Ovary (tissue), 9 donors: ENCODE data around the gene CHAC1. TPM values are rescaled to one million over a fixed set of nuclear protein-coding genes. Genes with fewer than 3 reads are reported as not detected.

Experiments
- DNase-seq, 5 donors: peaks; one replicate each; pipeline ENCODE4 v3.0.0-alpha.2; 2019 to 2020
- H3K27ac ChIP-seq, 2 donors: fragments of 200-600 bp; one replicate each; pipeline versions ENCODE4 v1.5.1 to v1.8.0; 2019 to 2022
- H3K27me3 ChIP-seq: fragments of 200-600 bp; one replicate; pipeline ENCODE4 v1.8.0; 2022
- H3K36me3 ChIP-seq: fragments of 200-600 bp; sonication (generic); one replicate; pipeline ENCODE4 v1.5.1; 2019
- H3K4me1 ChIP-seq: one replicate; pipeline ENCODE4 v1.8.1; 2013; ENCODE audit warnings: mild to moderate bottlenecking, moderate library complexity; ENCODE audit not compliant: insufficient read depth
- H3K4me3 ChIP-seq: fragments of 200-600 bp; sonication (generic); one replicate; pipeline ENCODE4 v1.5.1; 2017
- H3K9me3 ChIP-seq, 2 donors: fragments of 200-600 bp in 1 of 2; sonication (generic) in 1 of 2; one replicate each; pipeline versions ENCODE4 v1.5.1 to v1.8.1; 2013 to 2019; ENCODE audit warnings: mild to moderate bottlenecking in 1 of 2, moderate library complexity in 1 of 2
- EP300 ChIP-seq: sonication (generic); formaldehyde crosslinking; IDR thresholded peaks from one replicate; pipeline ENCODE4 v1.6.1; 2017; ENCODE audit warnings: antibody characterized with exemption
- POLR2A ChIP-seq: fragments of 450-650 bp; IDR thresholded peaks from one replicate; pipeline ENCODE4 v1.6.1; 2017; ENCODE audit warnings: antibody characterized with exemption, mild to moderate bottlenecking, moderate library complexity
- WGBS, 3 donors: extraction: QIAGEN DNeasy Blood & Tissue Kit in 1 of 3; methylation state at CpG; one replicate each; pipeline versions ENCODE4 v1.1.5 to v1.1.7; 2013 to 2017; 5-methylcytosine and 5-hydroxymethylcytosine counted together
- intact Hi-C, 4 donors: fragments of 100-400 bp; cut with DNase I; formaldehyde crosslinking; loops; one replicate each; pipeline versions ENCODE4 v1.11.0 to v1.15.1; 2022 to 2023
- polyA plus RNA-seq, 2 donors: library from polyadenylated mRNA; stranded (reverse); fragments of 200-250 nt in 1 of 2; fragments of 350-450 nt in 1 of 2; fragmentation: Illumina TruSeq in 1 of 2; extraction: RNeasy Lipid Tissue Mini Kit (QIAGEN cat#74804) in 1 of 2; gene quantifications; one replicate each; pipeline ENCODE4 v1.2.3, GENCODE V29; 2013 to 2014
- total RNA-seq, 7 donors: library from RNA; depleted of rRNA in 2 of 7; stranded (reverse); fragments of >200 nt in 2 of 7; fragmentation: NEBNext Ultra II Directional in 3 of 7; extraction: Animal tissue kit (Norgen Biotek cat#: 25700) in 3 of 7; gene quantifications; one replicate each; pipeline versions ENCODE4 v1.1.0 to v1.2.4, GENCODE V29; 2016 to 2023
- TF ChIP-seq, protein P1 (sequence below), 3 donors: fragments of 450-650 bp in 2 of 3; fragments of 200-600 bp in 1 of 3; IDR thresholded peaks; one replicate each; pipeline versions ENCODE4 v1.5.1 to v1.8.0; 2016 to 2022; ENCODE audit warnings: antibody characterized with exemption in 3 of 3, mild to moderate bottlenecking in 1 of 3
- donor health status: DM: no; HTN: no; CAD: no; lungs with moderate emphysema.
- donor health status: DM: no; HTN: no; CAD: no.
- donor health status: Bipolar disorder and iron deficiency.
- donor health status: DM: yes; HTN: yes; CAD: no.
- donor health status: DM: no; HTN: no; CAD: no.
- donor health status: DM: yes; HTN: yes; CAD: no.

The CHAC1 gene
- total and polyA plus RNA-seq, 9 donors = 0.18 to 146 (median 2.1) TPM

DNA sequence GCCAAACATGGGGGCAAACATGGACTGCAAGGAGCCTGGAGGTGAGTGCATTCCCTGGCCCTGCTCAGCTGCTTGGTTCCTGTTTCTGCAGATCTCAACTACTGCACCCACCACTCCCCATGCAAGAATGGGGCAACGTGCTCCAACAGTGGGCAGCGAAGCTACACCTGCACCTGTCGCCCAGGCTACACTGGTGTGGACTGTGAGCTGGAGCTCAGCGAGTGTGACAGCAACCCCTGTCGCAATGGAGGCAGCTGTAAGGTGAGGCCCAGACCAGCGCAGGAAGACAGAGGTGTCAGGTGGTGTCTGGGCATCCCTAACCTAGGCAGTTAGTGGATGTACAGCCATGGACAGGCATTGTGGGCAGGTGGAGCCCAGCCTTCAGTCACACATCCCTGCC lies 18.8 kb upstream of the CHAC1 start:
- intact Hi-C loops = no loop called here
- no peaks in the 10 kb centered on the region for H3K4me1 ChIP-seq

DNA sequence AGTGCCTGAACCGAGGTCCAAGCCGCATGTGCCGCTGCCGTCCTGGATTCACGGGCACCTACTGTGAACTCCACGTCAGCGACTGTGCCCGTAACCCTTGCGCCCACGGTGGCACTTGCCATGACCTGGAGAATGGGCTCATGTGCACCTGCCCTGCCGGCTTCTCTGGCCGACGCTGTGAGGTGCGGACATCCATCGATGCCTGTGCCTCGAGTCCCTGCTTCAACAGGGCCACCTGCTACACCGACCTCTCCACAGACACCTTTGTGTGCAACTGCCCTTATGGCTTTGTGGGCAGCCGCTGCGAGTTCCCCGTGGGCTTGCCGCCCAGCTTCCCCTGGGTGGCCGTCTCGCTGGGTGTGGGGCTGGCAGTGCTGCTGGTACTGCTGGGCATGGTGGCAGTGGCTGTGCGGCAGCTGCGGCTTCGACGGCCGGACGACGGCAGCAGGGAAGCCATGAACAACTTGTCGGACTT lies 17.0 kb upstream of the CHAC1 start:
- Histone ChIP-seq H3K4me1 (no peaks in the 10 kb centered on the region), H3K9me3 (no peaks in the 10 kb centered on the region), H3K4me3 (no peak overlapping the region), H3K27me3 (no peaks in the 10 kb centered on the region), H3K27ac (no peak overlapping the region), H3K36me3 (no peaks in the 10 kb centered on the region)
- WGBS, 3 donors = 85 to 90% (median 87%) methylated on average over 31 of the region's 31 CpGs
- TF ChIP-seq, protein P1, sequence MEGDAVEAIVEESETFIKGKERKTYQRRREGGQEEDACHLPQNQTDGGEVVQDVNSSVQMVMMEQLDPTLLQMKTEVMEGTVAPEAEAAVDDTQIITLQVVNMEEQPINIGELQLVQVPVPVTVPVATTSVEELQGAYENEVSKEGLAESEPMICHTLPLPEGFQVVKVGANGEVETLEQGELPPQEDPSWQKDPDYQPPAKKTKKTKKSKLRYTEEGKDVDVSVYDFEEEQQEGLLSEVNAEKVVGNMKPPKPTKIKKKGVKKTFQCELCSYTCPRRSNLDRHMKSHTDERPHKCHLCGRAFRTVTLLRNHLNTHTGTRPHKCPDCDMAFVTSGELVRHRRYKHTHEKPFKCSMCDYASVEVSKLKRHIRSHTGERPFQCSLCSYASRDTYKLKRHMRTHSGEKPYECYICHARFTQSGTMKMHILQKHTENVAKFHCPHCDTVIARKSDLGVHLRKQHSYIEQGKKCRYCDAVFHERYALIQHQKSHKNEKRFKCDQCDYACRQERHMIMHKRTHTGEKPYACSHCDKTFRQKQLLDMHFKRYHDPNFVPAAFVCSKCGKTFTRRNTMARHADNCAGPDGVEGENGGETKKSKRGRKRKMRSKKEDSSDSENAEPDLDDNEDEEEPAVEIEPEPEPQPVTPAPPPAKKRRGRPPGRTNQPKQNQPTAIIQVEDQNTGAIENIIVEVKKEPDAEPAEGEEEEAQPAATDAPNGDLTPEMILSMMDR (IDR thresholded peaks at IDR 0.05) = no peak
- TF ChIP-seq POLR2A = no peak
- TF ChIP-seq EP300 = no peak
- no peak for DNase-seq
- intact Hi-C loops = no loop called here

More for the DNA sequence above, 18.8 kb upstream of the CHAC1 start:
- H3K27me3 ChIP-seq = no peaks in the 10 kb centered on the region
- WGBS, 3 donors = 87 to 90% (median 87%) methylated on average over 6 of the region's 6 CpGs
- DNase-seq = no peak
- TF ChIP-seq EP300 = no peak
- TF ChIP-seq, protein P1 (IDR thresholded peaks at IDR 0.05) = no peak
- H3K36me3 ChIP-seq = no peaks in the 10 kb centered on the region
- no peak overlapping the region for H3K27ac ChIP-seq
- H3K4me3 ChIP-seq = no peak overlapping the region
- no peaks in the 10 kb centered on the region for H3K9me3 ChIP-seq

DNA sequence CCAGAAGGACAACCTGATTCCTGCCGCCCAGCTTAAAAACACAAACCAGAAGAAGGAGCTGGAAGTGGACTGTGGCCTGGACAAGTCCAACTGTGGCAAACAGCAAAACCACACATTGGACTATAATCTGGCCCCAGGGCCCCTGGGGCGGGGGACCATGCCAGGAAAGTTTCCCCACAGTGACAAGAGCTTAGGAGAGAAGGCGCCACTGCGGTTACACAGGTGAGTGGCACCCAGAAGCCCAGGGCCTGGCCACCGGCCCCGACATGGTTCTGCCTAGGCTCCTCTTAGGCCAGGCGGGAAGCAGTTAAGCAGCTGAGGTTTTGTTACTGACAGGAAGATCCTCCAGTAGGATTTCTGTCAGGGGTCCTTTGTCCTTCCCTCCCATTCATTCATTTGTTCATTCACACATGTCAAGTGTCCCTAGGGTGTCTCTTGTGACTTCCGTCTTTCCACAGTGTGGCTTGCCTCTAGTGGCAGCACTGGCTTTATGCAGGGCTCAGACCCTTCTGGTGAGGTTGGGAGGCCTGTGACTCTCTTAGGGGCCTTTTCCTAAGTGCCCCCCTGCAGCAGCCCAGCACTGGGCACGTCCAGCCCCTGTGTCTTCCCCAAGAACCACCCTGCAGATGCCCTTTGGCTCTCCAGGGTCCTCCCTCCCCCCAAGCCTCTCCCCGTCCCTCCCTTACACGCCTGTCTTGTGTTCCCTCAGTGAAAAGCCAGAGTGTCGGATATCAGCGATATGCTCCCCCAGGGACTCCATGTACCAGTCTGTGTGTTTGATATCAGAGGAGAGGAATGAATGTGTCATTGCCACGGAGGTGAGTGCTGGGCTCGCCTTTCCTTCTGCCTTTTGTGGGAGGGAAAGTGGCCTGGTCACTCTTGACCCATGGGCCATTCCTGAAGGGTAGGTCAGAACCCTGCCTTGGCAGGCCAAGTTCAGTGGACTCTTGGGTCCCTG lies 16.3 kb upstream of the CHAC1 start:
- intact Hi-C loops = no loop called here
- no peaks in the 10 kb centered on the region for H3K9me3 ChIP-seq
- H3K27me3 ChIP-seq = no peaks in the 10 kb centered on the region
- H3K4me1 ChIP-seq = no peaks in the 10 kb centered on the region
- WGBS, 3 donors = 78 to 83% (median 80%) methylated on average over 15 of the region's 15 CpGs
- TF ChIP-seq POLR2A (no peak), EP300 (no peak)
- TF ChIP-seq, protein P1 (IDR thresholded peaks at IDR 0.05) = no peak
- H3K4me3 ChIP-seq = no peak overlapping the region
- H3K27ac ChIP-seq = no peak overlapping the region
- no peaks in the 10 kb centered on the region for H3K36me3 ChIP-seq
- DNase-seq = no peak

DNA sequence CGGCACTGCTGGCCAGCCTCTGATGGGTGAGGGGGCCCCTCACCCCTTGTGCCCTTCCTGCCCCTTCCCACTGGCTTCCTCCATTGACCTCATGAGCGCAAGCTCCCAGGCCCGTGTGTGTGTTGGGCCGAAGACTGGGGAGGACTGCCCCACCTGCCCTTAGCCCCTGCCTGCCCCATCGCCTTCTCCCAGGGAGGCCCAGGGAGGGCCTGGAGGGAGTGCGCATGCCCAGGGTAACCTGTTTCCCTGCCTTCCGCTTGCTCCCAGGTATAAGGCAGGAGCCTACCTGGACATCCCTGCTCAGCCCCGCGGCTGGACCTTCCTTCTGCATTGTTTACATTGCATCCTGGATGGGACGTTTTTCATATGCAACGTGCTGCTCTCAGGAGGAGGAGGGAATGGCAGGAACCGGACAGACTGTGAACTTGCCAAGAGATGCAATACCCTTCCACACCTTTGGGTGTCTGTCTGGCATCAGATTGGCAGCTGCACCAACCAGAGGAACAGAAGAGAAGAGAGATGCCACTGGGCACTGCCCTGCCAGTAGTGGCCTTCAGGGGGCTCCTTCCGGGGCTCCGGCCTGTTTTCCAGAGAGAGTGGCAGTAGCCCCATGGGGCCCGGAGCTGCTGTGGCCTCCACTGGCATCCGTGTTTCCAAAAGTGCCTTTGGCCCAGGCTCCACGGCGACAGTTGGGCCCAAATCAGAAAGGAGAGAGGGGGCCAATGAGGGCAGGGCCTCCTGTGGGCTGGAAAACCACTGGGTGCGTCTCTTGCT lies 15.3 kb upstream of the CHAC1 start:
- 71 to 74% (median 73%) methylated on average over 19 of the region's 19 CpGs for WGBS, 3 donors
- H3K36me3 ChIP-seq = no peaks in the 10 kb centered on the region
- intact Hi-C loops = no loop called here
- no peaks in the 10 kb centered on the region for H3K27me3 ChIP-seq
- TF ChIP-seq POLR2A (no peak), EP300 (no peak)
- TF ChIP-seq, protein P1 (IDR thresholded peaks at IDR 0.05) = no peak
- H3K9me3 ChIP-seq = no peaks in the 10 kb centered on the region
- H3K4me3 ChIP-seq = no peak overlapping the region
- peaks cover 6% of the 10 kb centered on the region for H3K4me1 ChIP-seq
- no peak overlapping the region for H3K27ac ChIP-seq
- no peak for DNase-seq
